ENCODE results near the gene ARHGAP33.

DNA sequence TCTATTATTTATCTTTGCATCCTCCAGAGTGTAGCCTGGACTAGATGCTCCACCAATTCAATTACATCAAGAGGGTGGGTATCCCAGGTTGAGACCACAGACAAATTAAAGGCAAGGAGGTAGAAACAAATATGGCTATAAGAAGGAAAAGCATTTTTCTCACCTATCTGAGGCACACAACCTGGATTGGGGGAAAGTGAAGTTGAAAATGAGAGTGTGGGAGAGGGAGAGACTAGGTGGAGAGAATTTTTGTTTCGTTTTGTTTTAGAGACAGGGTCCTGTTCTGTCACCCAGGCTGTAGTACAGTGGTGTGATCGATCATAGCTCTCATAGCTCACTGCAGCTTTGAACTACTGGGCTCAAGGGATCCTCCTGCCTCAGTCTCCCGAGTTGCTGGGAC, 43.1 kb downstream of the ARHGAP33 start:
- TF ChIP-seq, protein P1, sequence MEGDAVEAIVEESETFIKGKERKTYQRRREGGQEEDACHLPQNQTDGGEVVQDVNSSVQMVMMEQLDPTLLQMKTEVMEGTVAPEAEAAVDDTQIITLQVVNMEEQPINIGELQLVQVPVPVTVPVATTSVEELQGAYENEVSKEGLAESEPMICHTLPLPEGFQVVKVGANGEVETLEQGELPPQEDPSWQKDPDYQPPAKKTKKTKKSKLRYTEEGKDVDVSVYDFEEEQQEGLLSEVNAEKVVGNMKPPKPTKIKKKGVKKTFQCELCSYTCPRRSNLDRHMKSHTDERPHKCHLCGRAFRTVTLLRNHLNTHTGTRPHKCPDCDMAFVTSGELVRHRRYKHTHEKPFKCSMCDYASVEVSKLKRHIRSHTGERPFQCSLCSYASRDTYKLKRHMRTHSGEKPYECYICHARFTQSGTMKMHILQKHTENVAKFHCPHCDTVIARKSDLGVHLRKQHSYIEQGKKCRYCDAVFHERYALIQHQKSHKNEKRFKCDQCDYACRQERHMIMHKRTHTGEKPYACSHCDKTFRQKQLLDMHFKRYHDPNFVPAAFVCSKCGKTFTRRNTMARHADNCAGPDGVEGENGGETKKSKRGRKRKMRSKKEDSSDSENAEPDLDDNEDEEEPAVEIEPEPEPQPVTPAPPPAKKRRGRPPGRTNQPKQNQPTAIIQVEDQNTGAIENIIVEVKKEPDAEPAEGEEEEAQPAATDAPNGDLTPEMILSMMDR (conservative IDR thresholded peaks at IDR 0.05; ENCODE audit: low read depth, low read length): no peak
- no peak for TF ChIP-seq EZH2 (IDR thresholded peaks at IDR 0.05; ENCODE audit: borderline replicate concordance, low read depth, low read length, poor library complexity, severe bottlenecking)

Measured in A673 (cell line).